H1 (cell line): ENCODE results near the gene GALNT17. TPM values are rescaled to one million over a fixed set of nuclear protein-coding genes. Genes with fewer than 3 reads are reported as not detected.

Experiments used
- CTCF ChIA-PET: fragments of 300-600 bp; sonication (Branson Sonifier 250); formaldehyde crosslinking; loops from one replicate; lab custom pipeline; 2021; ENCODE audit not compliant: partially characterized antibody; lab: Charles Lee
- POLR2A ChIA-PET: fragments of 300-600 bp; sonication (Branson Sonifier 250); formaldehyde crosslinking; loops from one replicate; lab custom pipeline; 2021; ENCODE audit warnings: inconsistent platforms; ENCODE audit not compliant: partially characterized antibody; lab: Charles Lee
- DNase-seq, 2 experiments: peaks; one replicate each; pipeline versions ENCODE4 v3.0.0 to v3.0.0-alpha.2; 2010 to 2022; ENCODE audit warnings: low spot score in 2 of 2, low read depth in 1 of 2, mixed read lengths in 1 of 2
- FAIRE-seq: peaks from 2 replicates; lab custom pipeline; 2011; peaks lifted over from hg19 to GRCh38; lab: Jason Lieb, UNC
- H2AFZ ChIP-seq: 2 replicates; pipeline ENCODE4 v1.8.1; 2012; ENCODE audit warnings: low read length, inconsistent platforms
- H2AK5ac ChIP-seq: 2 replicates; pipeline ENCODE4 v1.6.1; 2013; ENCODE audit warnings: low read depth, low read length
- H2BK120ac ChIP-seq: replicated peaks from 2 replicates; pipeline ENCODE3; 2013; ENCODE audit warnings: low read depth, low read length, inconsistent platforms
- H2BK12ac ChIP-seq: 2 replicates; pipeline ENCODE4 v1.6.1; 2013; ENCODE audit warnings: low read depth, low read length
- H2BK15ac ChIP-seq: 2 replicates; pipeline ENCODE4 v1.6.1; 2013; ENCODE audit warnings: low read length
- H2BK20ac ChIP-seq: 2 replicates; pipeline ENCODE4 v1.6.1; 2013; ENCODE audit warnings: low read length
- H2BK5ac ChIP-seq: 2 replicates; pipeline ENCODE4 v1.6.1; 2013; ENCODE audit warnings: low read depth, low read length
- H3K14ac ChIP-seq: 2 replicates; pipeline ENCODE4 v1.6.1; 2013; ENCODE audit warnings: inconsistent platforms; ENCODE audit not compliant: insufficient read length
- H3K18ac ChIP-seq: 2 replicates; pipeline ENCODE4 v1.6.1; 2013; ENCODE audit warnings: low read length; ENCODE audit errors: extremely low read depth
- H3K23ac ChIP-seq: 2 replicates; pipeline ENCODE4 v1.6.1; 2013; ENCODE audit warnings: inconsistent platforms; ENCODE audit not compliant: insufficient read length
- H3K23me2 ChIP-seq: 2 replicates; pipeline ENCODE4 v1.6.1; 2013; ENCODE audit warnings: low read depth, low read length
- H3K27ac ChIP-seq: 2 replicates; pipeline ENCODE4 v1.6.1; 2011; ENCODE audit warnings: low read depth, low read length, inconsistent platforms
- H3K27me3 ChIP-seq, 4 experiments: replicated peaks in 1 of 4; 1 replicate in 1 of 4; 2 replicates in 3 of 4; pipeline versions ENCODE4 v1.6.1 to v1.8.1; 2011 to 2013; ENCODE audit warnings: low read length in 3 of 4, mild to moderate bottlenecking in 3 of 4, inconsistent platforms in 2 of 4, mixed read lengths in 2 of 4, moderate library complexity in 1 of 4; ENCODE audit not compliant: control insufficient read depth in 3 of 4, insufficient read depth in 3 of 4; ENCODE audit errors: extremely low read depth in 1 of 4
- H3K36me3 ChIP-seq, 4 experiments: 2 replicates each; pipeline versions ENCODE4 v1.6.1 to v1.8.1; 2011 to 2013; ENCODE audit warnings: mild to moderate bottlenecking in 4 of 4, low read length in 3 of 4, moderate library complexity in 2 of 4, control low read depth in 1 of 4, inconsistent platforms in 1 of 4; ENCODE audit not compliant: insufficient read depth in 4 of 4, control insufficient read depth in 2 of 4
- H3K4ac ChIP-seq: replicated peaks from 2 replicates; pipeline ENCODE3; 2013; ENCODE audit warnings: low read length, low read depth, mixed read lengths, inconsistent platforms; ENCODE audit not compliant: insufficient read length
- H3K4me1 ChIP-seq, 4 experiments: replicated peaks in 1 of 4; 1 replicate in 1 of 4; 2 replicates in 3 of 4; pipeline versions ENCODE4 v1.6.1 to v1.8.1; 2011 to 2013; ENCODE audit warnings: low read length in 3 of 4, inconsistent platforms in 2 of 4, mixed read lengths in 1 of 4; ENCODE audit not compliant: insufficient read depth in 4 of 4, control insufficient read depth in 3 of 4
- H3K4me2 ChIP-seq, 2 experiments: 2 replicates each; pipeline versions ENCODE4 v1.6.1 to v1.8.1; 2011 to 2013; ENCODE audit warnings: low read depth in 2 of 2, low read length in 2 of 2, control low read depth in 1 of 2, inconsistent platforms in 1 of 2, mild to moderate bottlenecking in 1 of 2; ENCODE audit not compliant: insufficient read depth in 1 of 2
- H3K4me3 ChIP-seq, 4 experiments: fragments of 200-600, 300-600 bp in 1 of 4; sonication (generic), shearing (Covaris generic), sonication (Bioruptor Twin) in 1 of 4; 2 replicates each; pipeline versions ENCODE4 v1.5.1 to v1.8.1; 2011 to 2016; ENCODE audit warnings: low read length in 4 of 4, low read depth in 3 of 4, control low read depth in 2 of 4, inconsistent platforms in 2 of 4, mild to moderate bottlenecking in 2 of 4, mixed read lengths in 1 of 4, moderate library complexity in 1 of 4; ENCODE audit not compliant: insufficient read depth in 2 of 4; ENCODE audit errors: extremely low read depth in 1 of 4
- H3K56ac ChIP-seq: replicated peaks from 2 replicates; pipeline ENCODE3; 2013; ENCODE audit warnings: low read depth, mild to moderate bottlenecking, mixed read lengths, low read length, inconsistent platforms; ENCODE audit not compliant: insufficient read length
- H3K79me1 ChIP-seq: 2 replicates; pipeline ENCODE4 v1.6.1; 2013; ENCODE audit warnings: low read depth, low read length, control low read depth
- H3K79me2 ChIP-seq, 2 experiments: 2 replicates each; pipeline versions ENCODE4 v1.6.1 to v1.8.1; 2012 to 2013; ENCODE audit warnings: low read length in 2 of 2, mild to moderate bottlenecking in 2 of 2, inconsistent platforms in 1 of 2; ENCODE audit not compliant: insufficient read depth in 2 of 2, control insufficient read depth in 1 of 2
- H3K9ac ChIP-seq, 4 experiments: replicated peaks in 1 of 4; 1 replicate in 1 of 4; 2 replicates in 3 of 4; pipeline versions ENCODE4 v1.6.1 to v1.8.1; 2011 to 2013; ENCODE audit warnings: low read depth in 3 of 4, low read length in 3 of 4, control low read depth in 2 of 4, mild to moderate bottlenecking in 2 of 4, moderate library complexity in 2 of 4, inconsistent platforms in 1 of 4; ENCODE audit errors: extremely low read depth in 1 of 4
- H3K9me3 ChIP-seq, 2 experiments: 2 replicates each; pipeline versions ENCODE4 v1.6.1 to v1.8.1; 2012 to 2013; ENCODE audit warnings: mild to moderate bottlenecking in 2 of 2, moderate library complexity in 2 of 2, control low read depth in 1 of 2, inconsistent platforms in 1 of 2, low read depth in 1 of 2, low read length in 1 of 2, mixed read lengths in 1 of 2; ENCODE audit not compliant: insufficient read depth in 2 of 2
- H4K20me1 ChIP-seq, 2 experiments: replicated peaks in 1 of 2; 2 replicates each; pipeline versions ENCODE3 to v1.8.1; 2011 to 2013; ENCODE audit warnings: inconsistent platforms in 2 of 2, low read length in 2 of 2, mild to moderate bottlenecking in 1 of 2; ENCODE audit not compliant: insufficient read depth in 2 of 2, control insufficient read depth in 1 of 2
- H4K5ac ChIP-seq: 2 replicates; pipeline ENCODE4 v1.6.1; 2013; ENCODE audit warnings: low read length, low read depth, mixed read lengths, inconsistent platforms; ENCODE audit not compliant: insufficient read length
- H4K8ac ChIP-seq: 2 replicates; pipeline ENCODE4 v1.8.0; 2013; ENCODE audit warnings: mild to moderate bottlenecking, moderate library complexity, low read length, inconsistent platforms; ENCODE audit not compliant: insufficient read depth; ENCODE audit errors: extremely low read depth
- H4K91ac ChIP-seq: replicated peaks from 2 replicates; pipeline ENCODE3; 2013; ENCODE audit warnings: low read length, mixed read lengths, inconsistent platforms; ENCODE audit not compliant: insufficient read length
- ATF2 ChIP-seq: IDR thresholded peaks from 2 replicates; pipeline ENCODE4 v1.6.1; 2012; ENCODE audit warnings: low read length, inconsistent platforms
- RAD21 ChIP-seq, 2 experiments: IDR thresholded peaks in 1 of 2; conservative IDR thresholded peaks in 1 of 2; 2 replicates each; pipeline ENCODE4 v1.6.1; 2011; ENCODE audit warnings: low read depth in 2 of 2, low read length in 2 of 2, improper control_type of control experiment in 1 of 2, inconsistent platforms in 1 of 2, mild to moderate bottlenecking in 1 of 2, moderate library complexity in 1 of 2
- RFX5 ChIP-seq: IDR thresholded peaks from 2 replicates; pipeline ENCODE4 v1.6.1; 2011; ENCODE audit warnings: low read depth, low read length, improper control_type of control experiment, borderline replicate concordance
- TEAD4 ChIP-seq: IDR thresholded peaks from 2 replicates; pipeline ENCODE4 v1.6.1; 2012; ENCODE audit warnings: low read depth, low read length, inconsistent platforms, mixed read lengths
- WGBS, 2 experiments: shearing (Covaris generic) in 1 of 2; methylation state at CpG; one replicate each; pipeline versions ENCODE4 v1.1.6 to v1.1.7; 2013 to 2015; ENCODE audit warnings: low lambda C conversion rate in 2 of 2, mixed read lengths in 2 of 2, inconsistent platforms in 1 of 2, low coverage in 1 of 2, missing lambda C conversion rate in 1 of 2; ENCODE audit not compliant: insufficient replicate concordance in 2 of 2, insufficient coverage in 1 of 2, insufficient read length in 1 of 2; ENCODE audit errors: extremely low coverage in 1 of 2, missing lambda C conversion rate in 1 of 2; 5-methylcytosine and 5-hydroxymethylcytosine counted together
- polyA plus RNA-seq, 7 experiments: library from polyadenylated mRNA; depleted of rRNA in 3 of 7; stranded (reverse) in 5 of 7; unstranded in 2 of 7; fragments of >200 nt in 5 of 7; fragments of 200-250 nt in 2 of 7; gene quantifications; 1 replicate in 5 of 7; 2 replicates in 1 of 7; 4 replicates in 1 of 7; pipeline versions ENCODE4 v1.2.1 to v1.2.3, GENCODE V29; 2011 to 2013; ENCODE audit warnings: missing spikeins in 2 of 7, mixed read lengths in 2 of 7
- total RNA-seq: library from RNA; stranded (reverse); fragmentation: NEBNext Ultra II Directional; extraction: Animal tissue kit (Norgen Biotek cat#: 25700); gene quantifications from 2 replicates; pipeline ENCODE4 v1.2.1, GENCODE V29; 2021
- TF ChIP-seq, protein P1 (sequence below), 3 experiments: IDR thresholded peaks; 1 replicate in 2 of 3; 2 replicates in 1 of 3; pipeline versions ENCODE4 v1.5.1 to v1.6.1; 2011; ENCODE audit warnings: low read length in 3 of 3, mild to moderate bottlenecking in 3 of 3, inconsistent platforms in 2 of 3, low read depth in 1 of 3, moderate library complexity in 1 of 3; ENCODE audit not compliant: insufficient read depth in 1 of 3; ENCODE audit errors: control extremely low read depth in 1 of 3

GALNT17 gene
- total and polyA plus RNA-seq, 2 of the 8 experiments (the other 6 are each of a cell fraction or from before 2014, with no cell fraction given) = 37.7 to 47.0 TPM

GRCh38 chr7:71237945-71238344 is 106.0 kb downstream of the GALNT17 start:
- Histone ChIP-seq H2BK12ac (no peak overlapping the region), H4K8ac (no peak overlapping the region), H4K91ac (no peak overlapping the region), H2AK5ac (no peak overlapping the region), H3K27me3 (no peaks in the 10 kb centered on the region), H2BK15ac (no peak overlapping the region), H3K4me3 (no peak overlapping the region), H3K4me1 (peaks cover 10 to 22% (median 14%) of the 10 kb centered on the region in 4 experiments), H3K79me2 (peaks cover 4 to 87% of the 10 kb centered on the region in 2 experiments; a peak in 3 of 4 replicates), H3K14ac (no peak overlapping the region), H3K27ac (no peak overlapping the region), H2BK20ac (no peak overlapping the region), H3K23ac (no peak overlapping the region), H3K9ac (no peak overlapping the region; a peak in 1 of 7 replicates), H3K4ac (no peak overlapping the region), H3K23me2 (no peaks in the 10 kb centered on the region), H3K36me3 (no peaks in the 10 kb centered on the region), H2BK120ac (no peak overlapping the region), H3K79me1 (peaks cover 9% of the 10 kb centered on the region; the same call in 1 of the 2 replicates), H3K9me3 (no peaks in the 10 kb centered on the region)
- CTCF ChIA-PET = interaction anchor here (0.8 to 1.2 kb wide), 2 partner anchors 20 to 267 kb away, joined by 3 read pairs; no protein-coding TSS in a partner anchor
- no peak for DNase-seq
- no peak for TF ChIP-seq RFX5
- TF ChIP-seq, protein P1, sequence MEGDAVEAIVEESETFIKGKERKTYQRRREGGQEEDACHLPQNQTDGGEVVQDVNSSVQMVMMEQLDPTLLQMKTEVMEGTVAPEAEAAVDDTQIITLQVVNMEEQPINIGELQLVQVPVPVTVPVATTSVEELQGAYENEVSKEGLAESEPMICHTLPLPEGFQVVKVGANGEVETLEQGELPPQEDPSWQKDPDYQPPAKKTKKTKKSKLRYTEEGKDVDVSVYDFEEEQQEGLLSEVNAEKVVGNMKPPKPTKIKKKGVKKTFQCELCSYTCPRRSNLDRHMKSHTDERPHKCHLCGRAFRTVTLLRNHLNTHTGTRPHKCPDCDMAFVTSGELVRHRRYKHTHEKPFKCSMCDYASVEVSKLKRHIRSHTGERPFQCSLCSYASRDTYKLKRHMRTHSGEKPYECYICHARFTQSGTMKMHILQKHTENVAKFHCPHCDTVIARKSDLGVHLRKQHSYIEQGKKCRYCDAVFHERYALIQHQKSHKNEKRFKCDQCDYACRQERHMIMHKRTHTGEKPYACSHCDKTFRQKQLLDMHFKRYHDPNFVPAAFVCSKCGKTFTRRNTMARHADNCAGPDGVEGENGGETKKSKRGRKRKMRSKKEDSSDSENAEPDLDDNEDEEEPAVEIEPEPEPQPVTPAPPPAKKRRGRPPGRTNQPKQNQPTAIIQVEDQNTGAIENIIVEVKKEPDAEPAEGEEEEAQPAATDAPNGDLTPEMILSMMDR (IDR thresholded peaks at IDR 0.05; ENCODE audit: control extremely low read depth in 1 of 3, insufficient read depth in 1 of 3, low read depth in 1 of 3, low read length in 3 of 3) = peak; percentile 12 to 43 (median 29); a peak in 3 of 4 replicates
- TF ChIP-seq TEAD4 = peak; percentile 87
- TF ChIP-seq ATF2 = no peak
- TF ChIP-seq RAD21 (IDR thresholded peaks at IDR 0.05 in 1 of 2, conservative IDR thresholded peaks at IDR 0.05 in 1 of 2; ENCODE audit: low read depth in 2 of 2, low read length in 2 of 2) = peak; percentile 38 to 53
- TF ChIP-seq, all 59 proteins: peak for 3
- H3K18ac ChIP-seq = 0 out of 2 replicates have a peak overlapping the region, but pooled peaks have one; percentile 19
- 76% methylated on average over 2 of the region's 2 CpGs; no CpG with 5 or more reads in 1 of the 2 experiments for WGBS, 2 experiments
- H2AFZ ChIP-seq = no peak overlapping the region
- H3K56ac ChIP-seq = no peak overlapping the region
- FAIRE-seq = peak; percentile 28
- 0 out of 2 replicates have a peak overlapping the region, but pooled peaks have one; percentile 5 for H2BK5ac ChIP-seq
- POLR2A ChIA-PET = no interaction called here
- no peak overlapping the region for H4K5ac ChIP-seq
- peaks cover 2 to 3% of the 10 kb centered on the region in 2 experiments for H4K20me1 ChIP-seq
- no peak overlapping the region; a peak in 1 of 4 replicates for H3K4me2 ChIP-seq
